ENCODE data around the gene RDH12. TPM values are rescaled to one million over a fixed set of nuclear protein-coding genes. Genes with fewer than 3 reads are reported as not detected.

Gene RDH12
- total and polyA plus RNA-seq, 2 donors (not counting 3 experiments of a cell fraction or from before 2014, with no cell fraction given), result not detected

DNA sequence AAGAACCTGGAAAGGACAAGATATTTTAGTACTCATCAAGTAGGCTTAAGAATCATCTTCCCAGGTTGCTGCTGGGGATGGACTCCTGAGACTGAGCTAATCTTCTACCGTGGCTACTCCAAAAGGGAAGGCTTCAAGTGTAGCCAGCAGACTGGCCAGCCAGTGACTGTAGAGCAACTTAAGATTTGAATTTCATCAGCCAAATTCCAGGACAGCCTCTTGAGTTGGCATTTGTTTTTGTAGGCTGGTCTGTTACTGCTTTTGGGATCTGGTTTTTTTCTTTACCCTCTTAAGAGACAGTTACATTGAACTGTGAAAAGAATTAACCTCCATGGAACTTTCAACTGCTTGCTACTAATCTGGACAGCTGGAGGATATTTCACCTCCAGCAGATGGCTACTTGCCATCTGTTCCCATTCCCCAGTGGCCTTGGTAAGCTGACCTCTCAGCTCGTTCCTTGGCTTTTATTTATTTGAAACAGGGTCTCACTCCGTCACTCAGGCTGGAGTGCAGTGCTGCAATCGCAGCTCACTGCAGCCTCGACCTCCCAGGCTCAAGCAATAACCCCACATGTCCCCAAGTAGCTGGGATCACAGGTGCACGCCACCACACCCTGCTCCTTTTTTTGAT, 47.9 kb upstream of the RDH12 start:
- no peak overlapping the region for H3K4me3 ChIP-seq (replicated peaks in 1 of 3; ENCODE audit: insufficient read depth in 1 of 3, low read depth in 1 of 3, low read length in 3 of 3)
- dilution Hi-C loops (cut with MboI; ENCODE audit: extremely low pct_ligation_motif_present, low sequenced_read_pairs), result no loop called here
- no peak overlapping the region for H3K4me2 ChIP-seq (ENCODE audit: insufficient read depth, low read length)
- H3K4me1 ChIP-seq (ENCODE audit: control insufficient read depth, extremely low read depth, insufficient read depth, low read length), result no peaks in the 10 kb centered on the region
- BruUV-seq (replicated peaks), result no TSS peak
- no peak for DNase-seq (ENCODE audit: low read depth, low spot score)
- no peak for TF ChIP-seq POLR2A (IDR thresholded peaks at IDR 0.05; ENCODE audit: low read depth, low read length)
- no peak for TF ChIP-seq POLR2AphosphoS5 (IDR thresholded peaks at IDR 0.05; ENCODE audit: insufficient read depth, low read depth, low read length)
- TF ChIP-seq JUN (IDR thresholded peaks at IDR 0.05; ENCODE audit: borderline replicate concordance, insufficient read depth, insufficient read length, low read depth), result no peak
- TF ChIP-seq EZH2 (IDR thresholded peaks at IDR 0.05; ENCODE audit: borderline replicate concordance, low read depth, low read length, severe bottlenecking), result no peak
- TF ChIP-seq FOS (IDR thresholded peaks at IDR 0.05; ENCODE audit: borderline replicate concordance, insufficient read depth, low read length), result no peak
- TF ChIP-seq GATA2 (IDR thresholded peaks at IDR 0.05; ENCODE audit: insufficient read depth, insufficient read length, low read depth, low read length), result no peak
- no peak for TF ChIP-seq MYC (IDR thresholded peaks at IDR 0.05; ENCODE audit: low read depth, low read length)
- TF ChIP-seq, protein P1, sequence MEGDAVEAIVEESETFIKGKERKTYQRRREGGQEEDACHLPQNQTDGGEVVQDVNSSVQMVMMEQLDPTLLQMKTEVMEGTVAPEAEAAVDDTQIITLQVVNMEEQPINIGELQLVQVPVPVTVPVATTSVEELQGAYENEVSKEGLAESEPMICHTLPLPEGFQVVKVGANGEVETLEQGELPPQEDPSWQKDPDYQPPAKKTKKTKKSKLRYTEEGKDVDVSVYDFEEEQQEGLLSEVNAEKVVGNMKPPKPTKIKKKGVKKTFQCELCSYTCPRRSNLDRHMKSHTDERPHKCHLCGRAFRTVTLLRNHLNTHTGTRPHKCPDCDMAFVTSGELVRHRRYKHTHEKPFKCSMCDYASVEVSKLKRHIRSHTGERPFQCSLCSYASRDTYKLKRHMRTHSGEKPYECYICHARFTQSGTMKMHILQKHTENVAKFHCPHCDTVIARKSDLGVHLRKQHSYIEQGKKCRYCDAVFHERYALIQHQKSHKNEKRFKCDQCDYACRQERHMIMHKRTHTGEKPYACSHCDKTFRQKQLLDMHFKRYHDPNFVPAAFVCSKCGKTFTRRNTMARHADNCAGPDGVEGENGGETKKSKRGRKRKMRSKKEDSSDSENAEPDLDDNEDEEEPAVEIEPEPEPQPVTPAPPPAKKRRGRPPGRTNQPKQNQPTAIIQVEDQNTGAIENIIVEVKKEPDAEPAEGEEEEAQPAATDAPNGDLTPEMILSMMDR (IDR thresholded peaks at IDR 0.05; ENCODE audit: extremely low read depth in 1 of 2, insufficient read depth in 1 of 2, low read depth in 1 of 2, low read length in 2 of 2), result no peak
- TF ChIP-seq, protein P2, sequence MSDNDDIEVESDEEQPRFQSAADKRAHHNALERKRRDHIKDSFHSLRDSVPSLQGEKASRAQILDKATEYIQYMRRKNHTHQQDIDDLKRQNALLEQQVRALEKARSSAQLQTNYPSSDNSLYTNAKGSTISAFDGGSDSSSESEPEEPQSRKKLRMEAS (IDR thresholded peaks at IDR 0.05; ENCODE audit: insufficient read depth, insufficient read length), result no peak
- H3K27ac ChIP-seq (ENCODE audit: insufficient read depth, low read depth, low read length), result no peak overlapping the region
- no peaks in the 10 kb centered on the region for H3K9me3 ChIP-seq (replicated peaks; ENCODE audit: control insufficient read depth, insufficient read depth, low read length)
- H3K9me1 ChIP-seq (replicated peaks; ENCODE audit: control insufficient read depth, extremely low read depth, insufficient read depth, low read length), result no peaks in the 10 kb centered on the region
- no peaks in the 10 kb centered on the region for H4K20me1 ChIP-seq (replicated peaks; ENCODE audit: control insufficient read depth, extremely low read depth, insufficient read depth, low read length)
- POLR2A ChIA-PET, result no interaction called here
- CTCF ChIA-PET, result interaction anchor here (0.9 to 3.9 kb wide), 6 partner anchors 13 to 54 kb away, joined by 3 to 25 read pairs (median 6); partner anchors contain the start of gene PIGH
- H3K27me3 ChIP-seq (ENCODE audit: control insufficient read depth in 2 of 2, insufficient read depth in 2 of 2, low read length in 2 of 2), result no peaks in the 10 kb centered on the region
- no peak overlapping the region for H3K9ac ChIP-seq (replicated peaks; ENCODE audit: extremely low read depth, insufficient read depth, low read length)
- H2AFZ ChIP-seq (ENCODE audit: low read depth, low read length), result no peak overlapping the region
- intact Hi-C loops (cut with micrococcal nuclease), result no loop called here
- H3K79me2 ChIP-seq (ENCODE audit: control insufficient read depth, insufficient read depth, low read length), result no peaks in the 10 kb centered on the region
- H3K36me3 ChIP-seq (ENCODE audit: control insufficient read depth in 2 of 2, extremely low read depth in 1 of 2, insufficient read depth in 2 of 2, low read length in 2 of 2), result peaks cover 23 to 42% of the 10 kb centered on the region in 2 experiments
- FAIRE-seq, result no peak
